Measurements from ENCODE around the gene MALSU1. TPM values are rescaled to one million over a fixed set of nuclear protein-coding genes. Genes with fewer than 3 reads are reported as not detected.

MALSU1 gene
- total RNA-seq, 2 experiments from 2014 or later: 49.8 to 51.8 TPM

DNA sequence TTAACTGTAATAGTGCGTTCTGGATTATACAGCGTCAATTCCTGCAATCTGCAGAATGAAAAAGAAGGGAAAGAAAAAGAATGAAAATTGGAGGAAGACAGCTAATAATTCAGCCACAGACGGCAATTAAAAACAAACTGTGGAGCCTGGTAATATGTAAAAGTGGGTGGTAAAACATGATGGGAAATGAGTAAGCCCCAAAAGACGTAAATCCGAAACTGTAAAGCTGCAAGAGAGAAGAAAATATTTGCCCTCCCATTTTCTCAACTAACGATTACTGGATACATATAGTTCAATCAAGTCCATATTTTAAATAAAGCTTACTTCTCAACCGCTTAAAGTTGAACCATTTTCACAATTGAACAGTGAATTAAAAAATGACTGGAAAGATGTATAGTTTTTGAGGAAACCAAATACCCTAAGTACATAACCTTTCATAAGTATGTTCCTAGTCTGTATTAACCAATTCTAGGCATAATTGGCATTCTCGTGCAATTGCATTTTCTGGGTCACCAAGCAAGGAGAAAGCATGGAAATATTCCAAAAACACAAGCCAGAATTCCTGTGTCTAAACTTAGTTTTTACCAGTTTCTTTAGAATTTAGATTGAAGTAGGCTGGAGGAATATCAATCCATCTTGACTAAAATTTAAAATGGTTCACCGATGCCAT, 44.8 kb downstream of the MALSU1 start:
- no peak overlapping the region for H3K27ac Mint-ChIP-seq
- H3K4me3 Mint-ChIP-seq: no peak overlapping the region
- peaks cover 24% of the 10 kb centered on the region for H3K4me1 Mint-ChIP-seq
- ChIA-PET CTCF (interaction anchor here (0.7 kb wide), 1 partner anchor 14 kb away, joined by 4 read pairs; no protein-coding TSS in a partner anchor), POLR2A (no interaction called here)
- H3K27me3 Mint-ChIP-seq: peaks cover 12% of the 10 kb centered on the region
- no peaks in the 10 kb centered on the region for H3K36me3 Mint-ChIP-seq (ENCODE audit: low read depth)
- no peak for DNase-seq
- no peaks in the 10 kb centered on the region for H3K9me3 Mint-ChIP-seq

DNA sequence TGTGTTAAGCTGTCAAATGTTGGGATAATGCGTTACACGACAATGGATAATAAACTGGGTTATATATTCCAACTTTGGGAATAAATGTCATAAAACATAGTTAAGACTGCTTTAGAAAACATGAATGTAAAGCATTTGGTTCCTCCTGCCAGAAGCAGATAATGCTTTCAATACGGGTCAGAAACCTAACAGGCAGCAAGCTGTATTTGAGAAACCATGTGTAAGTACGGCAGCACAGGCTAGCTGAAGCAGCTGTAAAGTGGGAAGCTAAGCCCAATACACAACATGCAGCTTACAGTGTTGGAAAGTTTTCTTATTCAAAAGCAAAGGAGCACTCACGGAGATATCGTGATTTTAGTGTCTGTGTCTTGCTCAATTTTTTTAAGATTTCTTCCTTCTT, 46.5 kb downstream of the MALSU1 start:
- H3K36me3 Mint-ChIP-seq (ENCODE audit: low read depth): no peaks in the 10 kb centered on the region
- H3K4me1 Mint-ChIP-seq: peaks cover 24% of the 10 kb centered on the region
- no peak overlapping the region for H3K4me3 Mint-ChIP-seq
- POLR2A ChIA-PET: no interaction called here
- CTCF ChIA-PET: interaction anchor here (0.9 to 1.6 kb wide), 3 partner anchors 13 to 73 kb away, joined by 4 to 9 read pairs (median 7); no protein-coding TSS in a partner anchor
- no peak for DNase-seq
- H3K27me3 Mint-ChIP-seq: peaks cover 14% of the 10 kb centered on the region
- H3K9me3 Mint-ChIP-seq: no peaks in the 10 kb centered on the region
- no peak overlapping the region for H3K27ac Mint-ChIP-seq

DNA sequence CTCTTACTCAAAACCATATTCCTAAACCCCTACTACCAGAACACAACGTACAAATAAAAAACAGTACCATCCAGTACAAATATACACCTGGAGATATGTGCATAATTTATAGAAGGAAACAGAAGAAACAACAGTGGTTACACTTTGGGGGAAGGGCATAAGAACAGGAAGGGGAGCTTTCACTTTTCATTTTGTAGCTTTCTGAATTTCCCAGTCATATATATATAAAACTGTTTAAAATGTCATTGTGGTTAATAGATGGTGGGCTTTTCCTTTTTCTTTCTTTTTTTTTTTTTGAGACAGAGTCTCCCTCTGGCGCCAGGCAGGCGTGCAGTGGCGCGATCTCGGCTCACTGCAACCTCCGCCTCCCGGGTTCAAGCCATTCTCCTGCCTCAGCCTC, 47.2 kb downstream of the MALSU1 start:
- Mint-ChIP-seq H3K27me3 (peaks cover 17% of the 10 kb centered on the region), H3K4me3 (peak overlapping the region; percentile 48), H3K27ac (peak overlapping the region; percentile 28), H3K36me3 (ENCODE audit: low read depth) (no peaks in the 10 kb centered on the region), H3K4me1 (peaks cover 24% of the 10 kb centered on the region), H3K9me3 (no peaks in the 10 kb centered on the region)
- CTCF ChIA-PET: interaction anchor here (0.9 to 1.7 kb wide), 4 partner anchors 12 to 117 kb away, joined by 3 to 9 read pairs (median 6); no protein-coding TSS in a partner anchor
- DNase-seq: no peak
- POLR2A ChIA-PET: interaction anchor here (1.0 kb wide), 1 partner anchor 47 kb away, joined by 3 read pairs; the partner anchor contains the start of gene MALSU1

DNA sequence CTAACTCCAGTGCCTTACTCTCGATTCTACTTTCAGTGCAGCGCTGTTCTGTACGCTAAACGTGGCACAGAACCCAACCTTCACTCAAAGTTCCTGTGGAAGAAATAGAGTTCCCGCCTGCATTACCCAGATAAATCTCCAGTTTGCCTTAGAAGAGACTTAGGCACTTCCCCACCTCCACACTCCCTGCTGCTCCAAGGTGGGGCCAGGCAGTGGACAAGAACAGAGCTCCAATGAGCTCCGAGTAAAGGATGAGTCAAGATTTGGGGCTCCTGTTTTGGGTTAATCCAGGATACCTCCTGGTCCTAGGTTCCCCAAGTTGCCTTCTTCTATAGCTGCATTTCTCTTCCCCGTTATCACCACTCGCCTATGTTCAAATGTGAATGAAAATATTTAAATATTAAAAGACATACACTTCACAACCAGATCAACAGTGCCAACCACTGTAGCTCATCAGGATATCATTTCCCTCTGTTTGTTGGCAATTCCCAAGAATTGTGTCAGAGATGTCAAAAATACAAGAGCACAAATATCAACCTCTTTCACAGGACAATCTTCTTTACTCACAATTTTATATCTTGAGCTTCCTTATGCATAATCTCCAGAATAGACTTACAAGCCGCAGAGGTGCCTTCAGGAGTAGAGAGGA, 48.0 kb downstream of the MALSU1 start:
- Mint-ChIP-seq H3K36me3 (ENCODE audit: low read depth) (no peaks in the 10 kb centered on the region), H3K4me3 (peak overlapping the region; percentile 22), H3K4me1 (peaks cover 24% of the 10 kb centered on the region), H3K27me3 (peaks cover 22% of the 10 kb centered on the region), H3K27ac (no peak overlapping the region), H3K9me3 (no peaks in the 10 kb centered on the region)
- CTCF ChIA-PET: interaction anchor here (0.9 to 1.7 kb wide), 3 partner anchors 11 to 116 kb away, joined by 3 to 6 read pairs (median 4); no protein-coding TSS in a partner anchor
- no peak for DNase-seq
- POLR2A ChIA-PET: interaction anchor here (0.9 to 1.0 kb wide), 2 partner anchors 9 to 48 kb away, joined by 3 read pairs; partner anchors contain the start of gene MALSU1

DNA sequence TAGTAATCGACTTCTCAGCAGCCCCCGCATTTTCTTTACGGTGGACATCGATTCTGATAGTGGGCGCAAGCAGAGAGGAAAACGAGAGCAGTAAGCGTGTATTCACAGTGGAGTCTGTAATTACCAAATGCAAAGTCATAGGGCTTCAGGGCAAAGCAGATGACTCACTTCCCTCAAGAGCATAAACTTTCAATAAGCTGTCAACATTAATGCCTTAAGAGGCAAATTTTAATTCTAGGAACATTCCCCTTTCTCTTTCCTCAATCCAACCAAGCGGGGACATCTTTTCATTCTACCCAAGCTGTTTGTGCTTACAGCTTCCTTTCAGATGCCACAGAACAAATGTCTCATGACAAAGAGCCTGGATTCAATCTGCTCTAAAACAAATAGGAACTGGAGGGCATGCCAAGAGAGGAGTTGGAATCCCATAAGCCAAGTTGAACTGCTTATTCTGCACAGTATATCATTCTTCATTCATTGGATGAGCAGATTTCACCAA, 48.6 kb downstream of the MALSU1 start:
- Mint-ChIP-seq H3K27ac (no peak overlapping the region), H3K4me1 (peaks cover 24% of the 10 kb centered on the region), H3K4me3 (no peak overlapping the region), H3K36me3 (ENCODE audit: low read depth) (no peaks in the 10 kb centered on the region), H3K9me3 (no peaks in the 10 kb centered on the region), H3K27me3 (peaks cover 22% of the 10 kb centered on the region)
- no peak for DNase-seq
- CTCF ChIA-PET: interaction anchor here (0.9 to 1.7 kb wide), 3 partner anchors 10 to 116 kb away, joined by 3 to 6 read pairs (median 4); no protein-coding TSS in a partner anchor
- POLR2A ChIA-PET: interaction anchor here (0.9 kb wide), 1 partner anchor 9 kb away, joined by 3 read pairs; no protein-coding TSS in a partner anchor

DNA sequence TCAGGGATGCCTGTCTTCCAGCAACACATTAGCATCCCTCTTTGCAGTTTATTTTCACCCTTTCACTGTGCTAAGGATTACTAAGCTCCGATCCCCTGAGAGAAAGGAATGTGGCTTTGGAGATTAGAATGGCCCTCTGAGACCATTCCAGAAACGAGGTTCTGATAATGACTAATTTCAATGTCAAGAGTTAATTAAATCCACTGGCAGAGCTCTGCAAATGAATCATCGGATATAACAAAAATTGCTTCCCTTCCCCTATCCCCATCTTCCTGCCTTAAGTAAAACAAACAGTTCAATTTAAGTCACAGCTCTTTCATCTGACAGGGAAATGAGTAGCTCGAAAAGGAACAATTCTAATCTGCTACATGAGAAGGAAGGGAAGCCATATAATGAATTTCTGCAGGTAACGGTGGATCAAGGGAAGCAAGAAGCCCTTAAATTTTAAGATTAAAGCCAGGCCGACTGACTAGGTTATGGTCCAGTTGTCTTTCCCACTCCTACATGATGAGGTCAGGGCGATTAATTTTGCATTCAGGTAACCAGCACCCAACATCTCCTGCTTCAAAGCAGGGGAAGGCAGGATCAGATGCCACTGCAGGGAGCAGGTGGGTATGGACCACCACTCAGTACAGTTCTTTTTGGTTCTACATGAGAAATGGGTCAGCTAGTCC, 50.5 kb downstream of the MALSU1 start:
- Mint-ChIP-seq H3K27ac (no peak overlapping the region), H3K36me3 (ENCODE audit: low read depth) (no peaks in the 10 kb centered on the region), H3K9me3 (no peaks in the 10 kb centered on the region), H3K4me3 (no peak overlapping the region), H3K27me3 (peaks cover 19% of the 10 kb centered on the region), H3K4me1 (peaks cover 20% of the 10 kb centered on the region)
- no peak for DNase-seq
- POLR2A ChIA-PET: interaction anchor here (0.6 to 1.5 kb wide), 2 partner anchors 22 to 49 kb away, joined by 3 to 4 read pairs; no protein-coding TSS in a partner anchor
- CTCF ChIA-PET: no interaction called here

DNA sequence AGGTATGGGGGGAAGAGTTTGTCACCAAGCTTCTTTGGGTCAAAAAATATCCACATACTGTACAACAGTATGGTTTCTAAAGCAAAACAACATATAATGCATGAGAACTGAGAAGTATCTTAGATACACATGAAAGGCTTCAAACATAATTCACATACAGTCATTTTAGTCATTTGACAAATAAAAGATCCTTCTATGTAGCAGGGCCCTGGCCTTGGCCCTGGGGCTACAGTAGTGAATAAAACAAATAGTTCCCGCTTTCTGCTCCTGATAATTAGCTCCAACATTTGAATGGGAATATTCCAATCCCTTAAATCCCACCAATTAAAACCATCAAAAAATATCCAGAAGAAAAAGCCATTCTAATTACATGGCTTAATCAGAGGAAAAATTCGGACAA, 51.3 kb downstream of the MALSU1 start:
- POLR2A ChIA-PET: no interaction called here
- Mint-ChIP-seq H3K36me3 (ENCODE audit: low read depth) (no peaks in the 10 kb centered on the region), H3K27me3 (peaks cover 17% of the 10 kb centered on the region), H3K4me3 (no peak overlapping the region), H3K4me1 (peaks cover 21% of the 10 kb centered on the region), H3K27ac (no peak overlapping the region), H3K9me3 (no peaks in the 10 kb centered on the region)
- CTCF ChIA-PET: no interaction called here
- DNase-seq: no peak

DNA sequence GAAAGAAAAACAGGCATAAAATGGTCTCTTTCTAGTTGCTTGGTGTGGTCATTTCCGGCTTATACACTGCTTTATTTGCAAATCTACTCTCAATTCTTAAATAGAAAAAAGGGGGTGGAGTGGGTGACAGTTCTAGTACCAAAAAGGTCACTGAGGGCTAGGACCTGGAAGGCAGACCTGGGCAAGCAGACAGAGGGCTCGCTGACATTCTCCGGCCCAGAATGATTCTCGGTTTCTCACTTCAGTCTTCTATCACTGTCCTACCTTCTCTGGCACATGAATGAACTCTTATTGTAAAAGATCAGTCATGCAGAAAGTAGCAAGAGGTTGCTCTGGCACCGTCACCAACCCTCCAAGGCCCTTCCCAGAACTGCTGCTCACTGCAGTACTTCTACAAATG, 54.0 kb downstream of the MALSU1 start:
- peaks cover 21% of the 10 kb centered on the region for H3K27me3 Mint-ChIP-seq
- CTCF ChIA-PET: no interaction called here
- no peaks in the 10 kb centered on the region for H3K9me3 Mint-ChIP-seq
- DNase-seq: no peak
- H3K36me3 Mint-ChIP-seq (ENCODE audit: low read depth): no peaks in the 10 kb centered on the region
- POLR2A ChIA-PET: interaction anchor here (1.0 kb wide), 1 partner anchor 54 kb away, joined by 4 read pairs; the partner anchor contains the start of gene MALSU1
- peaks cover 24% of the 10 kb centered on the region for H3K4me1 Mint-ChIP-seq
- H3K27ac Mint-ChIP-seq: no peak overlapping the region
- H3K4me3 Mint-ChIP-seq: no peak overlapping the region

DNA sequence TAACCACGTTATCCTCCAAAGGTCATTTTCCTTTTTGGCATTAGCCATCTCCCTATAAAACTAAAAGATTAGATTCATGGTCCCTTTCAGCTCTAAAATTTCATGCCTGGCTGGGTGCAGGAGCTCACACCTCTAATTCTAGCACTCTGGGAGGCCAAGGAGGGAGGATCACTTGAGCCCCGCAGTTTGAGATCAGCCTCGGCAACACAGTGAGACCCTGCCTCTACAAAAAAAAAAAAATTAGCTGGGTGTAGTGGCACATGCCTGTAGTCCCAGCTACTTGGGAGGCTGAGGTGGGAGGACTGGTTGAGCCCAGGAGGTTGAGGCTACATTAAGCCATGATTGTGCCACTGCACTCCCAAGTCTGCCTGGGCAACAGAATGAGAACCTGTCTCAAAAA, 57.0 kb downstream of the MALSU1 start:
- POLR2A ChIA-PET: interaction anchor here (0.8 kb wide), 1 partner anchor 8 kb away, joined by 3 read pairs; no protein-coding TSS in a partner anchor
- H3K27ac Mint-ChIP-seq: no peak overlapping the region
- no peaks in the 10 kb centered on the region for H3K36me3 Mint-ChIP-seq (ENCODE audit: low read depth)
- H3K4me1 Mint-ChIP-seq: peaks cover 28% of the 10 kb centered on the region
- no peaks in the 10 kb centered on the region for H3K9me3 Mint-ChIP-seq
- peaks cover 25% of the 10 kb centered on the region for H3K27me3 Mint-ChIP-seq
- CTCF ChIA-PET: interaction anchor here (0.6 to 1.4 kb wide), 4 partner anchors 9 to 312 kb away, joined by 3 to 7 read pairs (median 5); no protein-coding TSS in a partner anchor
- no peak for DNase-seq
- H3K4me3 Mint-ChIP-seq: no peak overlapping the region

DNA sequence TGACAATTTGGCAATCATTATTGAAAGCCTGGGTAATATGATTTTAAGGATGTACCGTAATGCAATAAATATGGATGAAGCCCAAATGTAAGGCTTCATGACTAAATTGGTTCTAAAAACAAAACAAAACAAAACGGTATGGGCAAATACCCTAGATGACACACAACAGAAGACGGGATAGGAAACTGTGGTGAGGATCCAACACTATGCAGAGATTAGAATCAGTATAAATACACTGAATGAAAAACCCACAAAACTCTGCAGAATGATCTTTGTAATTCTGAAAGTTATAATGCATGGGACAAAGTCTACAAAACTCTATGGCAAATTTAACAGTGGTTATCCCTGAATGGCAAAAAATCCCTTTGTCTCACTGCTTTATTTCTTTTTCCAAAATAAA, 57.6 kb downstream of the MALSU1 start:
- Mint-ChIP-seq H3K4me3 (peak overlapping the region; percentile 25), H3K27me3 (peaks cover 26% of the 10 kb centered on the region), H3K4me1 (peaks cover 28% of the 10 kb centered on the region), H3K36me3 (ENCODE audit: low read depth) (no peaks in the 10 kb centered on the region), H3K9me3 (no peaks in the 10 kb centered on the region), H3K27ac (peak overlapping the region; percentile 24)
- DNase-seq: no peak
- ChIA-PET POLR2A (interaction anchor here (0.8 kb wide), 1 partner anchor 9 kb away, joined by 3 read pairs; no protein-coding TSS in a partner anchor), CTCF (interaction anchor here (0.6 to 1.4 kb wide), 2 partner anchors 84 to 311 kb away, joined by 5 to 7 read pairs; no protein-coding TSS in a partner anchor)

DNA sequence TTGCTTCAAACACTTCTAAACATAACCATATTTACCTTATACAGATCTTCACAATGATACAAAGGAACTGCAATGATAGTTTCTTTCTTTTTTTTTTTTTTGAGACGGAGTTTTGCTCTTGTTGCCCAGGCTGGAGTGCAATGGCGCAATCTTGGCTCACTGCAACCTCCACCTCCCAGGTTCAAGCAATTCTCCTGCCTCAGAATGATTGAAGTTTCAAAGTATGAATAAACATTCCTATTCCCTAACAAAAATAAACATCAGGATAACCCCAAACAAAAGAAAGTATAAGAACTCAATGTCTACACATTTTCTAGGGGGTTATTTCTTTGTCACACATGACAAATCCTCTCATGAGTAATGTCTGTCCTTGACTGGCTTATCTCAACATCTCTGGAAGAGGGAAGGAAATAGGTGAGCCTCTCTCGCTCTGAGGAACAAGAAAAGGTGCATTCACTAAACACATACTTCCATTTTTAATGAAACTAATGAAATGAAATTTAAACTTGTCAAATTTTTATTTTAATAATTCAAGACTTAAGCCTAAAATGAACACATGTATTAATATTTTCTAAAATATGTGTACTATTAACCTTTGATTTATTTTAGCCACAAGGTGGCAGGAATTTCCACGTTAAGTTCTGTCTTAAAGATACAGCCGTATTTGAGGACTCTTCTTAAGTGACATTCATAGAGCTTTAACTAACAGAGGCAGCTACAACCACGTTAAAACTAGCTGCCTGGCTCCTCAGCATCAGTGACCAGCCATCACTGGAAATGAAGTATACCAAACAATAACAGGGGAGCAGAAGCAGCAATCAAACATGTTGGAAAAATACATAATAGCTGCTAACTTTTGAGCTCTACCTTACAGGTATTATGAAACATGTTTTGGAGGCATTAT, 58.3 kb downstream of the MALSU1 start:
- no peak for DNase-seq
- ChIA-PET CTCF (interaction anchor here (0.7 to 1.8 kb wide), 23 partner anchors 10 to 237 kb away, joined by 3 to 12 read pairs (median 5); no protein-coding TSS in a partner anchor), POLR2A (interaction anchor here (1.0 to 1.2 kb wide), 2 partner anchors 58 to 79 kb away, joined by 3 read pairs; partner anchors contain the start of gene MALSU1)
- Mint-ChIP-seq H3K4me3 (no peak overlapping the region), H3K27ac (peak overlapping the region; percentile 42), H3K9me3 (no peaks in the 10 kb centered on the region), H3K36me3 (ENCODE audit: low read depth) (no peaks in the 10 kb centered on the region), H3K4me1 (peaks cover 28% of the 10 kb centered on the region), H3K27me3 (peaks cover 28% of the 10 kb centered on the region)
